NCI-H2107 treated with DMSO at 0.1 percent for 48 hours (cell line): ENCODE data around the gene CCL26.
"Not testable (repeated sequence)": the region's sequence is repeated elsewhere in the genome, so short reads cannot be mapped to it uniquely, and the experiment has no call there.

ENCODE experiments used
- DNase-seq: peaks from one replicate; lab custom pipeline; 2025; ENCODE audit not compliant: unreplicated experiment; lab: John Stamatoyannopoulos, UW

The CCL26 gene

GRCh38 chr7:75793676-75794075 lies 21.7 kb upstream of the CCL26 start:
- no peak for DNase-seq

- not testable (repeated sequence) for DNase-seq
Observed at GRCh38 chr7:75792567-75792966, 20.6 kb upstream of the CCL26 start.

GRCh38 chr7:75789361-75789924 lies 17.4 kb upstream of the CCL26 start:
- no peak for DNase-seq

- not testable (repeated sequence) for DNase-seq
Observed at GRCh38 chr7:75788154-75788847, 16.3 kb upstream of the CCL26 start.

- not testable (repeated sequence) for DNase-seq
Observed at GRCh38 chr7:75783058-75783457, 11.0 kb upstream of the CCL26 start.

- DNase-seq = not testable (repeated sequence)
Observed at GRCh38 chr7:75780647-75781273, 8.7 kb upstream of the CCL26 start.

GRCh38 chr7:75779516-75779915 lies 7.5 kb upstream of the CCL26 start:
- not testable (repeated sequence) for DNase-seq

GRCh38 chr7:75779035-75779434 lies 7.0 kb upstream of the CCL26 start:
- not testable (repeated sequence) for DNase-seq

GRCh38 chr7:75776295-75776971 lies 4.4 kb upstream of the CCL26 start:
- peak; percentile 35 for DNase-seq

- DNase-seq = not testable (repeated sequence)
Observed at GRCh38 chr7:75773958-75774357, 1.9 kb upstream of the CCL26 start.

GRCh38 chr7:75771224-75771623 lies 787 bp downstream of the CCL26 start:
- DNase-seq = no peak

- DNase-seq = peak; percentile 79
Observed at GRCh38 chr7:75762350-75762917, 9.6 kb downstream of the CCL26 start.

- not testable (repeated sequence) for DNase-seq
Observed at GRCh38 chr7:75761801-75762200, 10.2 kb downstream of the CCL26 start.

- DNase-seq = no peak
Observed at GRCh38 chr7:75758491-75758890, 13.5 kb downstream of the CCL26 start.

GRCh38 chr7:75757860-75758259 lies 14.2 kb downstream of the CCL26 start:
- no peak for DNase-seq

GRCh38 chr7:75756991-75757676 lies 14.9 kb downstream of the CCL26 start:
- DNase-seq = peak; percentile 22

GRCh38 chr7:75756206-75756990 lies 15.6 kb downstream of the CCL26 start:
- no peak for DNase-seq

- DNase-seq = no peak
Observed at GRCh38 chr7:75743455-75743859, 28.6 kb downstream of the CCL26 start.

GRCh38 chr7:75740846-75741497 lies 31.0 kb downstream of the CCL26 start:
- no peak for DNase-seq
